Inferior parietal cortex (tissue), 1 donor: ENCODE data around the gene KIAA1671.
"Not testable (repeated sequence)": the region's sequence is repeated elsewhere in the genome, so short reads cannot be mapped to it uniquely, and the experiment has no call there.

Experiments used
- DNase-seq: peaks from one replicate; pipeline ENCODE4 v3.0.0-alpha.2; 2016; ENCODE audit errors: extremely low spot score

Gene KIAA1671

DNA sequence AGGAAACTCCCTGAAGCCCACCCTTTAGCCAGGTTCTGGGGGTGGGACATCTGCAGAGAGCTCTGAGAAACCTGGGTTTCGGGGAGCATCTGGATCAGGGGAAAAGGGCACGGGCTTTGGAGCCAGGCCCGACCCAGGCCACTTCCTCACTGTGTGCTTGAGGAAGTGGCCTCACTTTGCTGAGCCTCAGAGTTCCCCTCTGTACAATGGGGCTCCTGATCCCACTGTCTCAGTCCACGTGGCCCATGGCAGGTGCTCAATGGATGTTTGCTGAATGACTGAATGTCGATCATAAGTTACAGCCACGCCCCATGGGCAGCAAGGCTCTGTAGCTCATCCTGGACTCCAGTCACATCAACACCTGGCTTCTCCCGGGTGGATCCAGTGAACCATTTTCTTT is 248.5 kb downstream of the KIAA1671 start:
- no peak for DNase-seq

DNA sequence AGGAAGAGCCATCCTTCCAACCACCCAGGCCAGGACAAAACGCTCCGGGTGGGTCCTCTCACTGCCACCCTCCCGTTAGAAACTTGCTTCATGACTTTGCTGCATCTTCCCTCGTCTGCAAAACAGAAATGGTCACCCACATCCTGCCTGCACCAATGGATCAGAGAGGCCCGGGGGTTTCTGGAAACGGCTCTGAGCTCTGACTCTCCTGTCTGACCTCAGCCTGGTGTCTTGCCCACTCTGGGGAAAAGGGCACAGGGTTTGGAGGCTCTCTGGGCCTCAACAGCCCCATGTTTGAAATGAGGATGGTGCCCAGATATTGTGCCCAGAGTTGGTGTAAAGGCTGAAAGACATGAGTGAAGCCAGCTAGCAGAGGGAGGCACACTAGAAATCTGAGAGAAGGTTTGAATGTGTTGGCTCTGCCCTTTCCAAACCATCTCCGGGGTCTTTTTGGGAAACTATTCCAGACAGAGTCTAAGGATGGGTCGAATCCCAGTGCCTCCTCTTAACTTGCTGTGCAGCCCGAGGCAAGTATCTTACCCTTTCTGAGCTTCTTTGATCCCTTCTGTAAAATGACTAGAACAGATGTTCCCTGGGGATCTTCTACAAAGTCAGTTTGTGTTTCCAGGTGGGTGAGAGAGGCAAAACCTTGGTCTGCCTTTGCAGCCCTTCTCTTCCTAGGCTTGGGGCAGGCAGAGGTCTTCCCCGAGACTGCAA is 249.2 kb downstream of the KIAA1671 start:
- DNase-seq, result no peak

DNA sequence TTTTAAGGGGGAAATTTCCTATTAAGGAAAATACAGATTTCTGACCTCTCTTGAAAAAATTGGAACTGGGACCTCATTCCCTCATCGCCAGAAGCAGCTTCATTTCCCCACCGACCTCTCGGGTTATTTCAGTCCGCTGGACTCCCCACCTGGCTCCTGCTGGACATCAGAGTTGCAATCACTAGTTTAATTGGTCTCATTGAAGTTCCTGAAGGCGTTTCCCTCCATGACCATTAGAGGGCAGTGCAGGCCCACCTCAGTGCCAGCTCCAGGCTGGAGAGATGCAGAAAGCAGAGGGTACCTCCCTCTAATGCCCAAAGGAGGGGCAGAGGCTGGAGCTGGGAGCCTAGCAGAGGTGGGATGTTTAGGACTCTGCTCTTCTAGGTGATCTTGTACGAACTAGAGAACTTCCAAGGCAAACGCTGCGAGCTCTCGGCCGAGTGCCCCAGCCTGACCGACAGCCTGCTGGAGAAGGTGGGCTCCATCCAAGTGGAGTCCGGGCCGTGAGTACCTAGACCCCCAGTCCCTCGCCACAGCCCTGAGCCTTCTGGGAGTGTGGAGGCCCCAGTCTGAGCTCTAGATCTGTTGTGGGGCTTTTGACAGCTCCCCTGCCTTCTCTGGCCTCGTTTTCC is 249.9 kb downstream of the KIAA1671 start:
- DNase-seq, result peak; percentile 86

DNA sequence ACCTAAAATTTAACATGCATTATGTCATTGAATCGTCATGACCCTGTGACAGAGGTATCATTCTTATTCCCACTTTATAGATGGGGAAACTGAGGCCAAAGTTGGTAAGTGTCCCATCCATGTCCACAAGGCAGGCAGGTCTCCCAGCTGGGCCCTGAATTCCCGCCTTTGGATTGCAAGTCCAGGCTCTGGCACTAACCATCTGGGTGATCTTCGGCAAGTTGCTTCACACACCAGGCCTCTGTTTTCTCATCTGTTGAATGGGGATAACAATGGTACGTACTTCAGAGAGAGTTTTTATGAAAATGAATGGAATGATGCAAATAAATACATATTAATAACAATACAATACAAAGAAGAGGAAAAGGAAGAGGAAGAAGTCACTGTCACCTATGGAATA is 250.6 kb downstream of the KIAA1671 start:
- DNase-seq, result no peak

DNA sequence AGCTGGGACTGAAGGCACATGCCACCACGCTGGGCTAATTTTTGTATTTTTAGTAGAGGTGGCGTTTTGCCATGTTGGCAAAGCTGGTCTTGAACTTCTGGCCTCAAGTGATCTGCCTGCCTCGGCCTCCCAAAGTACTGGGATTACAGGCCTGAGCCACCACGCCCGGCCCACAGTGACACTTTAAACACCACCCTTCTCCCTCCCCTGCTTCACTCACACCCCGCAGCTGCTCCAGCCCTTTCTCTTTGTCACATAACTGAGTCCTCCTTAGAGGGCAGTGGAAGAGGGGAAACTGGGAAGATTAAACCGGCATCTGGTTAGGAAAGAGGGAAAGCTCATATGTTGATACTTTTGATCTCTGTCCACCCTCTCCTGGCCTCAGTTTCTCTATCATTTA is 252.0 kb downstream of the KIAA1671 start:
- not testable (repeated sequence) for DNase-seq

DNA sequence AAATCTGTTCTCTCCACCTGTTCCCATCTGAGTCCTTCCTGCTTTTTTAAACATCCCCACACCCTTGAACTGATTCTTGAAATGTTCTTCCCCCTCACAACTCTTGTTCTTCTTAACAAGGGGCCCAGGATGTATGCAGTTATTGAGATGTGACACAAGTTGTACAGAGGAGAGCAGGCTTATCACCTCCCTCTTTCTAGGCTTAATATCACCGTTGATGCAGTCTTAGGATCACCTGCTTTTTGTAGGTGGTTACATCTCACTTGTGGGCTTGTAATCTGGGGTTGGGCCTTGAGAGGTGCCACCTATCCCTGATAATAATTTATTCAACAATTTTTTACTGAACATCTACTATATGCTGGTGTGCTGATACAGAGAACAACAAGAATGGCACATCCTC is 253.3 kb downstream of the KIAA1671 start:
- no peak for DNase-seq

DNA sequence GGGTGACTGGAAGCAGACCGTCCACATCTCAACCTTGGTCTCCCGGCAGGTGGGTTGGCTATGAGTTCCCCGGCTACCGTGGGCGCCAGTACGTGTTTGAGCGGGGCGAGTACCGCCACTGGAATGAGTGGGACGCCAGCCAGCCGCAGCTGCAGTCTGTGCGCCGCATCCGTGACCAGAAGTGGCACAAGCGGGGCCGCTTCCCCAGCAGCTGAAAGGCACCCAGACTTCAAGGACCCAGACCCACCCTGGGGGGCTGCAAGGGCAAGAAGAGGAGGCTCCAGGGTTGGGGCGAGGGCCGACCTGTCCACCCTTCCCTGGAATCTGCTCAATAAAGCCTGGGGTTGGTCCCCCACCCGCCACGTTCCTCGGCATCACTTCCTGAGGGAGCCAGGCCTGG is 254.5 kb downstream of the KIAA1671 start:
- DNase-seq, result no peak

DNA sequence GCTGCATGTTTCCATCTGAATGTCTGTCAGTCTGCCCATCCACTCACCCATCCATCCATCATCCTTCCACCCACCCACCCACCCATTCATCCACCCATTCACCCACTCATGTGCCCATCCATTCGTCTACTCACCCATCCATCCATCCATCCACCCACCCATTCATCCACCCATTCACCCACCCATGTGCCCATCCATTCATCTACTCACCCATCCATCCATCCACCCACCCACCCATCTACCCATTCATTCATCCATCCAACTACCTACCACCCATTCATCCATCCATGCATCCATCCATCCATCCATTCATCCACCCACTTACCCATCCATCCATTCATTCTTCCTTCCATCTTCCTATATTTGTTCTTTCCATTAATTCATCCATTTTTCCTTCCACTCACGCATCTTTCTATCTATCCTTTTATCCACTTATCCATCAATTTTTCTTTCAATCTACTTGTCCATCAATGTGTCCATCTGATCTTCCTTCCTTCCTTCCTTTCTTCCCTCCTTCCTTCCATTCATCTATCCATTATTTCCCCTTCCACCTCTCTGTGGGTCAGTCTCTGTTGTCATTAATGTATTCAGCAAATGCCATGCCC is 255.1 kb downstream of the KIAA1671 start:
- DNase-seq, result no peak

DNA sequence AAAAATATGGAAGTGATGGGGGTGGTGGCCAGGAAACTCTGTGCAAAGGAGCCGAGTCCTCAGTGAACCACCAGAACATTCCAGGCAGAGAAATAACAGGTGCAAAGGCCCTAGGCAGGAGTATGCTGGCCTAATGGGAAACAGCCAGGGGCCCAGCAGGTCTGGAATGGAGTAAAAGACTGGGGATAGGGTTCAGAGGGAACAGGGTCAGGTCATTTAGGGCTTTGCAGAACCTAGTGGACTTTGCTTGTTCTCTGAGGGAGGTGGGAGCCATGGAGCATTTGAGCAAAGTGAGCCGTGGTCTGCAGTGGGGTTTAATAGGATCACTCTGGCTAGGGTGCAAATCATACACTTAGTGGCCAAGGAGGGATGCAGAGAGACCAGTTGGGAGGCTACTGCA is 255.8 kb downstream of the KIAA1671 start:
- no peak for DNase-seq

DNA sequence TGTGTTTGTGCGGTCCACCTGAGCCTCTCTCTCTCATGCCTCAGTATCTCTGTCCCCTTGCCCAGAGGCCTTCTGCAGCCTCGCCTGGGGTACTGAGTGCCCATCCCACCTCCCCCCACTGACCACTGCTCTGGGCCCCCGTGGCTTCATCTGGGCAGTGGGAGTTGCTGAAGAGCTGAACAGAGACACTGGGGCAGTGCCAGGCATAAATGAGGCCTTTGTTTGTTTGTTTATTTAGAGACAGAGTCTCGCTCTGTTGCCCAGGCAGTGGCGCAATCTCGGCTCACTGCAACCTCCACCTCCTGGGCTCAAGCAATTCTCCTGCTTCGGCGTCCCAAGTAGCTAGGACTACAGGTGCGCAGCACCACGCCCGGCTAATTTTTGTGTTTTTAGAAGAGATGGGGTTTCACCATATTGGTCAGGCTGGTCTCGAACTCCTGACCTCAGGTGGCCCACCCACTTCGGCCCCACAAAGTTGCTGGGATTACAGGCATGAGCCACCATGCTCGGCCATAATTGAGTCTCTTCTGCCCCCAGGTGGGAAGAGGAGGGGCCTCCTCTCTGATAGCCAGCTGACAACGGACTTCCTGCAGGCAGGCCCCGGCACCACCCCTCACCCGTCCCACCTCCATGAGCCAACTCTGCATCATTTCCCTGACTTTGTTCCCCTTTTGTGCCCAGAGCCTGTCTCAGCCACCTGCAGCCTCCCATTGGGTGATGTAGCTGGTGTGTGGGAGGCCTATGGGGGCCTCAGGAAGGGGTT is 256.4 kb downstream of the KIAA1671 start:
- no peak for DNase-seq

DNA sequence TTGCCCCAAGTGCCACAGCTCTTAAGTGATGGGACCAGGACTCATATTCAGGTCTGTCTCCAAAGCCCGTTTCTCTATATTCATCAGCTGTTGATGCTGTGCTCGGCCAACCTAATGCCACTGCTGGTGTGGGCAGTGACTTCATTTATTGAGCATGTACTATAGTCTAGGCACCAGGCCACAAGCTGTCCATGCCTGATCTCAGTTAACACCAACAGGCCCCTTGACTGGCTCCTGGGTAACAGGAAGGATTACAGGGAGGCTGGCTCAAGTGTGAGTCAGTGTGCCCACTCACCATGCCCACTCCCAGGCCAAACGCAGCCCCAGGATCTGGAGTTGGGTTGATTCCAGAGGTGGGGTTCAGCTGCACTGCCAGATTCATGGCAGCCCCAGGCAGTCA is 258.3 kb downstream of the KIAA1671 start:
- no peak for DNase-seq

DNA sequence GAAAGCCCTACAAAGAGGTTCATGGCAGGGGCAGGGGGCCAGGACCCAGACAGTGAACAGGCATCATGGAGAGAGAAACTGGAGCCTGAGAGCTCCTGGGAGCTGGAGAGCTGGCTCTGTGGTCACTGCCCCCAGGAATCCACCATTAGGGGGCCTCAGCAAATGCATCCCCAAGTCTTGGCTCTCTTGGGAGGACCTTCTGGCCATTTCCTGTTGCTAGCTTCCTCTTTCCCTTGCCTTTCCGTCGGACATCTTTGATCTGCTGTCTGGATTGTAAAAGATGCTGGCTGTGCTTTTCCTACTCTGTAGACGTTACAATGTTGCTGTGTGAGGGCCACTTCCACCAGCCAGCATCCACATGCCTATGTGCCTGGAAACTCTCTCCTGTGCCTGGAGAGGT is 259.8 kb downstream of the KIAA1671 start:
- DNase-seq, result no peak

DNA sequence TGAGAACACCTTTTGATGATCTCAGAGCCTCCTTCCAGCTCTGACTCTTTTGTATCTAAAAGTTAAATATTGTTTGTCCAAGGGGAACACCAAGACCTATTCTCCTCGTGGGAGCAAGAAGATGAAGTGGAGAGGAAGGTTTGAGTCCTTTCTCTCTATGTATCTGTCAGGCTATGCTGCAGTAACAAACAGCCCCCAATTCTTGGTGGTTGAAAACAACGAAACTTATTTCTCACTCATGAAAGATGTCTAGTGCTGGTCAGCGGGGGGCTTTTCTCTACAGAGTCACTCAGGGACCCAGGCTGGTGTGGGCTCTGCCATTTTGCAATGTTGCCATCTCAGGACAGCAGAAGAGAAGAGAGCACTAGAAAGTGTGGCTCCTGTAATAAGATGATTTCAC is 260.7 kb downstream of the KIAA1671 start:
- no peak for DNase-seq

DNA sequence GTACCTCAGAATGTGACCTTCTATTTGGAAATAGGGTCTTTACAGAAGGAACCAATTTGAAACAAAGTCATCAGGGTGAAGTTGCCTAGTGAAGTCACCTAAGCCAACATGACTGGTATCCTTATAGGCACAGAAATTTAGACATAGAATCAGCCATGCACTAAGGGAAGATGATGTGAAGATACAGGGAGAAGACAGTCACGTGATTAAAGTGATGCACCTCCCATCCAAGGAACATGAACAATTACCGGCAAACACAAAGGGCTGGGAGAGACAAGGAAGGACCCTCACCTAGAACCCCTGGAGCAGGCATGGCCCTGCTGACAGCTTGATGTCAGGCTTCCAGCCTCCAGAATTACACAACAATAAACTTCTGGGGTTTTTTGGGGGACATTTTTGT is 263.7 kb downstream of the KIAA1671 start:
- DNase-seq, result no peak

DNA sequence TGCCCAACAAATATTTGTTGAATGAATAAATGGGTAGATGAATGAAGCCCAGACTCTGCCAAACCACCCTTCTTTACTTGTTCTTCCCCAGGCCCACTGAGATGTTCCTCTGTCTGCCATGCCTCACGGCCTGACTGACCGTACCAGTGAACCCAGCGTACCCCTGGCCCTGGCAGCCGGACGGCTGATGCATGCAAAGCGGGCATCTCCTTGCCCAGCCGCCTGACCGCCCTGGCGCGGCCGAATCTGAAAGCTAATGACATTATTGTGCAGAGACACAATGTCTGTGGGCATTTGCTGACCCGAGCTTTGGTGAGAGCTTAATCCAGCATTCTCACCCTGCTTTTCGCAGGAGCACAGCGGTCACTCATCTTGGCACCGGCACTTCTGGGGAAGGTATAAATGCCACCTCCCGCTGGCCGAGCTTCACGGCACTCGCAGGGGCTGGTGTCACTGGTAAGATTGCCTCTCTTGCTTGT is 266.7 kb downstream of the KIAA1671 start, which contains the start of gene CRYBB2:
TSS of gene CRYBB2 (plus strand) at position 429 of the 479 bp plus-strand sequence. CDS start 1,791 bp downstream, outside the sequence.
- DNase-seq, result no peak

DNA sequence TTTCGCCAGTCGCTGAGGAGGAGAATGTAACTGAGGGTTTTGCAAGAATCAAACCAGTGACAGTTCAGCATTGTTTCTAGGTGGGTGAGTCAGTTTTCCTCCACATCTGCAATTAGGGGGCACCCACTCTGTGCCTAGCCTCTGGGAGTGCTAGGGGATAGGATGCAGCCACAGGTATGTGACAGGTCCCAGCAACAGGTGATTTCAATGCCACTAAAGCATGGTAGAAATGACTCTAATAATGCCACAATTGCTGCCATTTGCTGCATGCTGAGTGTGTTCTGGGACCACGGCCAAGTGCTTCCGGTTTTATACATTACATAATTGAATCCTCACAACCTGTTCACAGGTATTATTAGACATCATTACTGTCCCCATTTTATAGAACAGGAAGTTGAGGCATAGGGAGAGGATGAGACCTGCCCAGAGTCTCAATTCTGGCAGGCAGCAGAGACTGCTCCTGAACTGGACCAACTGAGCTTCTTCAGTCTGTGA is 267.5 kb downstream of the KIAA1671 start:
- no peak for DNase-seq

DNA sequence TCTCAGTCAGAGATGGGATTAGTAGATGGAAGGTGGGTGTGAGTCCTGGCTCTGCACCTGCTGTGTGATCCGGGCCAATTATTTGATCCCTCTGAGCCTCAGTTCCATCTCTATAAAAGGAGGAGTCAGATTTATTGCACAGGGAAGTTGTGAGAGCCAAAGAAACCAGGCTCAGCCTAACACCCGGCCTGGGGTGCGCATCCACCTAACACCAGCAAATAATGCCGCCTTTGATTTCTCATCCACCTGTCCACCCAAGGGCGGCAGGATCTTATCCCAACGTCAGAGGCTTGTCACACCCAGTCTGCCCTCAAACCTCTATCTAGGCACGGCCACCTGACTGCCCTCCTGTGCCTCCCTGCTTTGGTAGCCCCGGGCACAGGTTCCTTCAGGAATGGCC is 269.3 kb downstream of the KIAA1671 start:
- DNase-seq, result no peak

DNA sequence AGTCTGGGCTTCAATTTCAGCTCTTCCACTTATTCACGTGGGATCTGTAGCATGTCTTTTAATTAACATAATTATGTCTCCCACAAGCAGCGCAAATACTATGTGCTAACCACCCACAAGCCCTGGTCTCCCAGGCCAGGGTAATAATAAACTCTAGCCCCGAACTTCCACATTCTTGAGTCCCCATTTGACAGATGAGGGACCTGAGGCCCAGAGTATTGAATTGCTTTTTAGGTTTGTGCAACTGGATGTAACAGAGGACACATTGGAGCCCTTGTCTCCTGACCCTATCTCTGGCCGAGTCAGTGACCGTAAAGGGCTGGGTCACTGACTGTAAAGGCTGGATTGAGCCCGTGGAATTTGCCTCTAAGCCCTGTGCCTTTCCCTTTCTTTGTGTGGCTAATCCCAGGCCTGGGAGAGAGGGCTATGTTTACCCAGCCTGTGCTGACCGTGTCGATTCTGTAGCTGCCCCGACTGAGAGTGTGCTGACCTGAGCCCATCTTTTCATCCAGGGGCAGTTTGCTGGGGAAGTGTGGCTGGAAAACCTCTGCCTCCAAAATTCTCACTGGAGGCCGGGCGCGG is 270.8 kb downstream of the KIAA1671 start:
- no peak for DNase-seq

DNA sequence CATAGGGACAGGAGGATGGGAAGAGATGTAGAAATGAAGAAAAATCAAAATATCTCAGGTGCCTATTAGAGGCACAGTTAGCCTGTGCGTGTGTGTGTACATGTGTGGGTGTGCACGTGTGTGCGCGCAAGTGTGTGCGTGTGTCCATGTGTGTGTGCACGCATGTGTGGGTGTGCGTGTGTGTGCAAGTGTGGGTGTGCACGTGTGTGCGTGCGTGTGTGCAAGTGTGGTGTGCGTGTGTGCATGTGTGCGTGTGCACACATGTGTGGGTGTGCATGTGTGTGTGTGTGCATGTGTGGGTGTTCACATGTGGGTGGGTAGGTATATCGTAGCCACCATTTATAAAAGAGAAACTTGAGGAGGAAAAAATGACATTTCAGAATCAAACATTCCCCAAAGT is 276.3 kb downstream of the KIAA1671 start:
- no peak for DNase-seq

DNA sequence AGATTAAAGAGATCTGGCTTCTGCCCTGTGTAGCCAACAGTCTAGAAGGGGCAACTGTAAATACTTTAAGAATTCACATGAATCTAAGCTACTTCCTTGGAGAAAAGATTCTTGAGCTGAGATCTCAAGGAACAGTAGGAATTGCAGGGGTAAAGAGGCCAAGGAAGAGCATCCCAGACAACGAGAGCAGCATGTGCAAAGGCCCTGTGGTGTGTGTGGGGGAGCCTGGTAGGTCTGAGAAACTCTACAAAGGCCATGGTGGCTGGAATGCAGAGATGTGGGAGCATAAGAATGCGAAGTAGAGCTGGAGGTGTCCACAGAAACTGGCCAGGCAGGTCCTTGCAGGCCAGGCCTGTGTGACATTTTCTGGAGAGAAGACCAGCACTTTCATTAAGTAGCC is 278.2 kb downstream of the KIAA1671 start:
- not testable (repeated sequence) for DNase-seq

DNA sequence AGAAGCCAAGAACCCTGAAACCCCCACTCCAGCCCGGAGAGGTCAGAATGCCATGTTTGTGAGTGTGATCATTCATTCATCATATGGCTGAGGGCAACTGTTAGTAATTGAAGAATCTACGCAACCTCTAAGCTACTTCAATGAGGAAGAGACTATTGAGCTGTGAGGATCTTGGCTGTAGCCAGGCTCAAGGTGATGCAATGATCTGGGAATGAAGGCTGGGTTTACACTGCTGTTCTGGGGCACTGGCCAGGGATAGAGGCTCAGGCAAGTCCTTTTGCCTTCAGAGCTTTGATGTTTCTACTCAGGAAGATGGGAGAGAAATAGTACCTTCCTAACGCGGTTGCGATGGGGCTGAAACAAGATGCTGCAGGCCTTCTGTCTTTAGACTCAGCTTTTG is 279.8 kb downstream of the KIAA1671 start:
- no peak for DNase-seq

DNA sequence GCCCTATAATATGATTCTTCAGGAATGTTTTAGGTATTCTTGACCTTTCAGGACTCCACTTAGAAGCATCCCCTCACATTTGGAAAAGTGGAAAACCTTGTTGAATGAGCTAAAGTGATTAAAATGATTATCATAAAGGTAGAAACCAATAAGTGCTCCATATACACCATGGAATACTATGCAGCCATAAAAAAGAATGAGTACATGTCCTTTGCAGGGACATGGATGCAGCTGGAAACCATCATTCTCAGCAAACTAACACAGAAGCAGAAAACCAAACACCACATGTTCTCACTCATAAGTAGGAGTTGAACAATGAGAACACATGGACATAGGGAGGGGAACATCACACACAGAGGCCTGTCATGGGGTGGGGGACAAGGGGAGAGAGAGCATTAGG is 281.2 kb downstream of the KIAA1671 start:
- not testable (repeated sequence) for DNase-seq
